GM18526 (cell line): ENCODE results near the gene SPEM1.

Experiments
- POLR2A ChIP-seq: IDR thresholded peaks from 3 replicates; pipeline ENCODE4 v1.6.1; 2011; ENCODE audit not compliant: insufficient read length; ENCODE audit errors: extremely low read depth

The SPEM1 gene

DNA sequence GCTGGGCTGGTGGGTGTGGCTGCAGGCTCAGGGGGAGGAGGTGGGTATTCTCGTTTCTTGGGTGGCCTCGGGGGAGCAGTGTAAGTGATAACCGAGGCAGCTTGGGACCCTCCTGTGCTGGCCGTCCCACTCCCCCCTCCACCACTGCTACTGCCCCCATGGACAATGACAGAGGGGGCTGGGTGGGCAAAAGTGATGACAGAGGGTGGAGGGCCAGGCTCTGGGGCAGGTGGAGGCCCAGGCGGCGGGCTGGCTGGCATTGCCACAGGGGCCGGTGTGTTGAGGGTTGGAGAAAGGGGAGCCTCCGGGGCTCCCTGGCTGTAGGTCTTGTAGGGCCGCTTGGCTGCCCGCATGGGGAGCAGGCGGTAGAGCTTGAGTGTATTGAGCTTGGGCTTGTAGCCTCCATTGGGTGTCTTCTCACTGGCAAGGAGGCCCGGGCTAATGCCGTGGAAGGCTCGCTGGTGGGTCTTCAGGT lies 43.3 kb downstream of the SPEM1 start:
- TF ChIP-seq POLR2A = no peak

DNA sequence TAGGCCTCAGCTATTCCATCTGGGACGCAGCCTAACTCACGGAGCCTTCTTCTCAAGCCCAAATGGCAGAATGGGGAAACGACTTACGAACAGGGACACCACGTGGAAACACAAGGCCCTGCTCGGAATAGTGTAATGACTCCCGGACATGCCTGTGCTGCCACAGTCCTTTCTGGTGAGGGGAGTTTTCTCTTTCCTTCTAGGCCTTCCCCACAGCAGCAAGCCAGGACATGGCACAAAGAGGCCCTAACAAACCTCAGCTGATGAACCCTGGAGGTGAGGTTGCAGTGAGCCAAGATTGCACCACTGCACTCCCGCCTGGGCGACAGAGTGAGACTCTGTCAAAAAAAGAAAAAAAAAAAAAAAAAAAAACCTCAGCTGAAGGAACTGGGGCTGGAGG lies 44.0 kb downstream of the SPEM1 start:
- no peak for TF ChIP-seq POLR2A

DNA sequence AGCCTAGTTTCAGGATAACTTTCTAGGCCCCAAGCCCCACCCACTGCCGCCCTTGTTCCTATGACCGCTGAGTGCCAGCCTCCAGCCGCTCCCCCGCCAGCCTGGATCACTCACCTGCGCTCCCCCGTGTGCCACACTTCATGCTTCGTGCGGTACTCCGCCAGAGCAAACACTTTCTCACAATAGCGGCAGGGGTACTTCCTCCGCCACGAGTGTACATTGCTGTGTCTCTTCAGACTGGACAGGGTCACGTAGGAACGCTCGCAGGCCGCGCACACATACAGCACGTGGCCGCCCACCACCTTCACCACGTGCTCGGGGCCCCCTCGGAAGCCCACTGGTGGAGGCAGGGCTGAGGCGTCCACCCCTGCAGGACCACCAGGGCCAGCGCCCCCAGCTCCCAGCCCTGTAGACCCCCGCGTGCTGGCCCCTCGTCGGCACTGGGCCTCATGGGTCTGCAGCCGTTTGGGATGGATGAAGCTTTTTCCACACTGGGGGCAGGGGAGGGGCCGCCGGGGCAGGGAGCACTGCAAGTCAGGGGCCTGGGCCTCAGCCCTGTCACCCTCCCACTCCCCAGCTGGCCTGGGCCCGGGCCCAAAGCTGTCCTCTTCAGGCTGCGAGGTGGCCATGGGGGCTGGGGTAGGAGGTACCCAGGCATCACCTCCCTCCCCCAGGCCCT lies 45.6 kb downstream of the SPEM1 start:
- TF ChIP-seq POLR2A = no peak

DNA sequence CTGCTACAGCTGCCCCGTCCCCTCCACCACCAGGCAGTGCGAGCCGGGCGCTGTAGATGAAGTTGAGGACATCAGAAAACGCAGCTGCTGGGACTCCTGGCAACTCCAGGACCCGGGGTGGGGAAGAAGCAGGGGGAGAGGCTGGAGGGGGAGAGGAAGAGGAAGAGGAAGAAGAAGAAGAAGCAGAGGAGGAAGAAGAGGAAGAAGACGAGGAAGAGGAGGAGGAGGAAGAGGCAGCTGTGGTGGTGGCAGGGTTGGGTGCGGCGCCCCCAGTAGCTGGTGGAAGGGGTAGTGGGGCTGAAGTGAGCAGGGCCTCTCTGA lies 46.2 kb downstream of the SPEM1 start:
- TF ChIP-seq POLR2A = no peak

DNA sequence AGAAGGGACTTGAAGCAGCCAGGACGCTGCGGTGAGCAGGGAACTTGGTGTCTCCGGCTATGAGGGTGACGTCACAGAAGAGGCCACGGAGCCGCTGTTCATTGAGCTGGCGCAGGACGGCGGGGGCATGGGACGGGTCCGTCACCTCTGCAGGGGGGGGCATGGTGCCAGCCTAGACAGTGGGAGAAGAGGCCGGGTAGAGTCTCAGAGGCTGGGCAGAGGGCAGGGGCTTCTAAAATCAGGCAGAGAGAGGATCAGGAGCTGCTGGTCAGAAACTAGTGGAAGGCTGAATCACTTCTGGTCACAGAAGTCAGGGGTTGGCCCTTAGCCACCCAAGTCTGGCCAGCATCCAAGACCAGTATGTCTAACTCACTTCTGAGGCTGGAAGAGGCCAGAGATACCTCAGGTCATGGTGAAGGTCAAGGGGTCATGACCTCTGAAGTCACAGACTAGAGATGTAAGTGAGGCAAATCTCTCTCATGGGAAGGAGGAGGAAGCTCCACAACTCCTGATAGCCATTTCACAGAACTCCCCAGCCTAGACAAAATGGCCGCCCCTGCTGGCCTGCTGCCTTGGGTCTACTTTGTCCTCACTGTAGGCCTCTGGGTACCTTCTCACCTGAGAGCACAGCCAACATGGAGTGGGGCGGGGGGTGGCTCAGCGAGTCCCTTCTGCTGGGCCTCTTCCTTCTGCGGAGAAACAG lies 46.7 kb downstream of the SPEM1 start:
- TF ChIP-seq POLR2A = no peak

DNA sequence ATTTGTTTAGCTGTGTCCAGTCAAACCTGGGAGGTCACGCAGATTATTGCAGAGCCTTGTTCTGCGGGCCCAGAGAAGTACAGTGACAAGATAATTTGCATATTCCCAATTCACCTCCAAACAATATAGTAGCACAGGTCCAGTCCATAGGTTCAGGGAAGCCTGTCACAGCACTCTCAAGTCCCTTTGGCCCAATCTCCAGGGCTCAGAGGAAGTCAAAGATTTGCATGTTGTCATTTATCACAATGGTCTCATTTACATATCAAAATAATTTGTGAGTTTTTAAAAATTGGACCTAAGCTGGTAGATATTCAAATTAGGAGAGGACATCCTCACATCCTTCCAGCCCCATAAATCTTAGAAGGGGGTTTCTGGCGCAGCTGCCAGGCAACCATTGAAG lies 47.4 kb downstream of the SPEM1 start:
- no peak for TF ChIP-seq POLR2A

DNA sequence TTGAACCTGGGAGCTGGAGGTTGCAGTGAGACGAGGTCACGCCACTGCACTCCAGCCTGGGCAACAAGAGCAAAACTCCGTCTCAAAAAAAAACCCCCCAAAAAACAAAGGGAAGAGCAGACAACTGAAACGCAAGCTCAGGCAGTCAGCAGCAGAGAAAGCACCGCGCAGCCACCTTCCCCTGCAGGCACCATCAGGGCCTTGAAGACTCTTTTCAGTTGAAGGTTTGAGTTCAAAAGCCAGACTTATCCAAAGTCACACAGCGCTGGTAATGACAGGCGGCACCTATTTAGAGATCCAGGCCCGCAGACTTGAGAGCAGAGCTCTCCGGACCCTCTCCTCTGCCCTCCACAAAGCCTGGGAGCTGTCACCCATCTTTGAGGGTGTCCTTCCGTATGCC lies 48.2 kb downstream of the SPEM1 start:
- no peak for TF ChIP-seq POLR2A

DNA sequence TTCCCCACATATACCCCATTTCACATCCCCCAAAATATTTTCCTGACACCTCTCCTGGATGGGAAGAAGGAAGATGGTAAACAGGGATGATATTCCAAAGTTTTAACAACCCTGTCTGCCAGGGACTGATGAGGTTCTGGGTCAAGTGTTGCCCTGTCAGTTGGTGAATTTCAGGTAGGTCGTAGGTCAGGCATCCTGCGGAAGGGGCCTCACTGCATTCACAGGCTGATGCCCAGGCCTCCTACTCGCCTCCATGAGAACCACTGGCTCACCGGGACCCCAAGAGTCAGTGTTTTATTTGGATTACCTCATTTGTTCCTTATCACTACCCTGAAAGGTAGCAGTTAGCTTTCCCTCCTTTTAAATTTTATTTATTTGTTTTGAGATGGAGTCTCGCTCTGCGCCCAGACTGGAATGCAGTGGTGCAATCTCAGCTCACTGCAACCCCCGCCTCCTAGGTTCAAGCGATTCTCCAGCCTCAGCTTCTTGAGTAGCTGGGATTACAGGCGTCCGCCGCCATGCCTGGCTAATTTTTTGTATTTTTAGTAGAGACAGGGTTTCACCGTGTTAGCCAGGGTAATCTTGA lies 48.8 kb downstream of the SPEM1 start:
- TF ChIP-seq POLR2A = no peak
